Common myeloid progenitor, CD34-positive (primary cell): Measurements from ENCODE around the gene CYP2S1.
A peak's percentile ranks its signal among the peaks of the same experiment; 100 is the strongest.
"Not testable (repeated sequence)": the region's sequence is repeated elsewhere in the genome, so short reads cannot be mapped to it uniquely, and the experiment has no call there.

Experiments used
- CTCF ChIA-PET: fragments of 350-600 bp; sonication (Branson Sonifier 250); formaldehyde crosslinking; loops from one replicate; lab custom pipeline; 2021; ENCODE audit warnings: antibody characterized with exemption; lab: Charles Lee
- POLR2A ChIA-PET: fragments of 350-600 bp; sonication (Branson Sonifier 250); formaldehyde crosslinking; loops from one replicate; lab custom pipeline; 2021; ENCODE audit warnings: antibody characterized with exemption; lab: Charles Lee
- DNase-seq, 3 donors: peaks; one replicate each; pipeline versions ENCODE4 v3.0.0 to v3.0.0-alpha.2; 2013
- H3K27ac ChIP-seq, 2 experiments: 1 replicate in 1 of 2; 2 replicates in 1 of 2; pipeline ENCODE4 v1.7.0; 2013; ENCODE audit warnings: inconsistent platforms in 2 of 2, low read length in 2 of 2, mild to moderate bottlenecking in 2 of 2, low read depth in 1 of 2, moderate library complexity in 1 of 2; ENCODE audit not compliant: severe bottlenecking in 2 of 2, insufficient read depth in 1 of 2, poor library complexity in 1 of 2
- H3K27me3 ChIP-seq, 5 experiments: replicated peaks in 2 of 5; 1 replicate in 3 of 5; 2 replicates in 2 of 5; pipeline versions ENCODE4 v1.6.1 to v1.7.0; 2013; ENCODE audit warnings: low read length in 4 of 5, mild to moderate bottlenecking in 2 of 5, moderate library complexity in 2 of 5, inconsistent platforms in 1 of 5; ENCODE audit not compliant: insufficient read depth in 5 of 5, control insufficient read depth in 4 of 5
- H3K36me3 ChIP-seq, 4 experiments: 1 replicate in 2 of 4; 2 replicates in 2 of 4; pipeline versions ENCODE4 v1.6.1 to v1.7.0; 2013; ENCODE audit warnings: low read length in 3 of 4, control low read depth in 1 of 4, mild to moderate bottlenecking in 1 of 4; ENCODE audit not compliant: control insufficient read depth in 4 of 4, insufficient read depth in 4 of 4
- H3K4me1 ChIP-seq, 4 experiments: 1 replicate in 3 of 4; 2 replicates in 1 of 4; pipeline versions ENCODE4 v1.6.1 to v1.7.1; 2013; ENCODE audit warnings: low read length in 3 of 4, mild to moderate bottlenecking in 3 of 4, control low read depth in 1 of 4, inconsistent platforms in 1 of 4, moderate library complexity in 1 of 4; ENCODE audit not compliant: control insufficient read depth in 4 of 4, insufficient read depth in 4 of 4; ENCODE audit errors: control extremely low read depth in 1 of 4
- H3K4me3 ChIP-seq, 7 experiments: 1 replicate in 4 of 7; 2 replicates in 3 of 7; pipeline versions ENCODE4 v1.5.1 to v1.7.0; 2013; ENCODE audit warnings: mild to moderate bottlenecking in 7 of 7, low read length in 6 of 7, moderate library complexity in 6 of 7, inconsistent platforms in 2 of 7, low read depth in 2 of 7, control low read depth in 1 of 7; ENCODE audit not compliant: insufficient read depth in 4 of 7, control insufficient read depth in 1 of 7; ENCODE audit errors: extremely low read depth in 1 of 7
- H3K9me3 ChIP-seq, 5 experiments: 1 replicate in 4 of 5; 2 replicates in 1 of 5; pipeline versions ENCODE4 v1.6.1 to v1.7.1; 2013; ENCODE audit warnings: low read length in 4 of 5, mild to moderate bottlenecking in 2 of 5, inconsistent platforms in 1 of 5, low read depth in 1 of 5, moderate library complexity in 1 of 5; ENCODE audit not compliant: control insufficient read depth in 4 of 5, insufficient read depth in 2 of 5; ENCODE audit errors: control extremely low read depth in 1 of 5
- WGBS: methylation state at CpG from one replicate; pipeline ENCODE4 v1.1.5; 2013; ENCODE audit not compliant: insufficient coverage; 5-methylcytosine and 5-hydroxymethylcytosine counted together

Gene CYP2S1

DNA sequence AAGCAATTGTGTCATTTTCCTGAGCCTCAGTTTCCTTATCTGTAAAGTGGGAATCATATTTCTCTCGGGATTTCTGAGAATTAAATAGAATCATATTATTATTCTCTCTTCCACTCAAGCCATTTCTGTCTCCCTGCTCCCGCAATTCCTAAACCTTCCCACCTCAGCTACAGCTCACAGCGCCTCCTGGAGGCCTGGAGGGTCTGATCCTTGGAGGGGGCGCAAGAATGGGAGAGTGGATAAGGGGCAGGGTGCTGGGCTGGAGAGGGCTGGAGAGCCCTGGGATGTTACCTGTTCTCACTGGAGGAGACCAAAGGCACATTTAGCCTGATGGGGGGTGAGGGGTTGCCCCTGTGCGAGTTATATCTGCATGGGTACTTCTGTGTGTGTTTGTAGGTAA is 31.1 kb upstream of the CYP2S1 start:
- 100% methylated on average over 1 of the region's 5 CpGs for WGBS
- CTCF ChIA-PET: no interaction called here
- Histone ChIP-seq H3K27me3 (no peaks in the 10 kb centered on the region), H3K4me3 (no peak overlapping the region), H3K4me1 (no peaks in the 10 kb centered on the region), H3K9me3 (no peaks in the 10 kb centered on the region), H3K27ac (no peak overlapping the region), H3K36me3 (no peaks in the 10 kb centered on the region)
- POLR2A ChIA-PET: interaction anchor here (0.7 kb wide), 1 partner anchor 18 kb away, joined by 3 read pairs; no protein-coding TSS in a partner anchor
- no peak for DNase-seq

DNA sequence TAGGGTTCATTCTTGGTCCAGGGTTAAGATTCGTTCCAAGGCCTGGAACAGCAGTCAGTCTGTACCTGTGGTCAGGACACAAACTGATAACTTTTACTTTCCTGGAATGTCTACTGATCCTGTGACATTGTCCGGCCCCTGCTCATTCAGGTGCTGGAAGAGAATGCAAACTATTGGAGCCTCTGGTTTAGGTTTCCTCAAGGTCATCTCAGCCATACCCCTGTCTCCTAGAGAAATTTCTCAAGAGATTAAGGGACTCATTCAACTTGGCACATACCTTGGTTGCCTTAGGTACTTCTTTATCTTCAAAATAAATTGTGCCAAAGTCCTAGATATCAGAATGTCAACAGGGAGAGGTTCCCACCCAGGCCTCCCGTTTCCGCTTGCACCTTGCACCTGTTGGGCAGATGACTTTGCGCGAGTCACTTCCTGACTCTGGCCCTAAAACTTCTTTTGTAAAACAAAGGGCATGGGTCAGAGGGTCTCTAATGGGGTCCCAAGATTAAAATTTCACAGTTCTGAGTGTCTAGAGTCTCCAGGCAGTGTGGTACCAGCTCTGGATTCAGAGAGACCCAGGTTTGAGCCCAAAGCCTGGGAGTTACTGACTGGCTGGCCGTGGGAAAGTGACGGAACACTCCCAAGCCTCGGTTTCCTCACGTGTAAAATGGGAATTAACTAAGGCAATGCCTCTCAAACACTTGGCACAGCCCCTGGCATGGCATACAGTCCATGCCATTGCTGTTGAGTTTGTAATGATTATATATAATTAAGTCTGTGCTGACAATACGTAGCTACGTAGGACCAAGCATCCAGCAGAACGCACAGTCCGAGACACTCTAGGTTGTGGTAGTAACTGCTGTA is 25.8 kb upstream of the CYP2S1 start:
- ChIA-PET POLR2A (no interaction called here), CTCF (interaction anchor here (0.7 kb wide), 1 partner anchor 25 kb away, joined by 3 read pairs; no protein-coding TSS in a partner anchor)
- Histone ChIP-seq H3K27me3 (no peaks in the 10 kb centered on the region), H3K36me3 (no peaks in the 10 kb centered on the region), H3K4me1 (no peaks in the 10 kb centered on the region), H3K4me3 (no peak overlapping the region), H3K27ac (no peak overlapping the region), H3K9me3 (no peaks in the 10 kb centered on the region)
- DNase-seq: no peak
- 95% methylated on average over 13 of the region's 14 CpGs for WGBS

DNA sequence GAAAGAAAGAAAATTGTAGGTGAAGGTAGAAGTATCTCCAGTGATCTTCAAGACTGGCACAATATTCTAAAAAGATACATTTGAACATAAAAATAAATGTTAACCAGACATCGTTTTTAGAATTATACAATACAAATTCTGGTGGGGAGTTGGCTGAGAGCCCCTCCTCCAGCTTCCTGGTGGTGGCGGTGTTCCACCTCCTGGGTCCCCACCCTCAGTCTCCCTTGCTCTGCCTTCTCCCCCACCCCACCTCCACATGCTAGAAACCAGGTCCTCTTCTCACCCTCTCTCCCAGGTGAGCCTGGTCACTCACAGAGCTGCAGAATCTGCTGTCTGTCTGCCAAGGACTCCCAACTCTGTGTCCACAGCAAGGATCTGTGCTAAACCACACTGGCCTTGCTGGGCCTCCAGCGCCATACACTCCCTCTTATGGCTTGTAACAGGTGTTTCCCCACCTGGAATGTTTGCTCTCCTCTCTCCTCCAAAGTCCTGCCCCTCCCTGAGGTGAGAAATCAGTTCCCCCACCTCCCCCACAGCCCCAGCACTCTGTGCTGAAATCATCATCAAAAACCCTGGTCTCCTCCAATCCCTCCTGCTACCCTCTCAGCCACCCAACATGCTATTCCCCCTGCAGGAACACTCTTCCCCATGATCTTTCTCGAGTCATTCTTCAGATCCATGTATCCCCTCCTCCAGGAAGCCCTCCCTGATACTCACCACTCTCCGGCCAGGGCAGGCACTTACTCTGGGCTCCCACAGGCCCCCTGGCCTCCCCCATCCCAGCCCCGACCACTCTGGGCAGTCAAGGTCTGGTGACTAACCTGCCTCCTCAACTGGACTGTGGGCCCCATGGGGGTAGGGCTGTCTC is 20.5 kb upstream of the CYP2S1 start:
- H3K4me1 ChIP-seq: peaks cover 0 to 19% (median 16%) of the 10 kb centered on the region in 4 experiments
- ChIA-PET POLR2A (no interaction called here), CTCF (no interaction called here)
- no peaks in the 10 kb centered on the region for H3K36me3 ChIP-seq
- H3K27me3 ChIP-seq: no peaks in the 10 kb centered on the region
- H3K27ac ChIP-seq: no peak overlapping the region
- WGBS: 100% methylated on average over 4 of the region's 6 CpGs
- no peak overlapping the region for H3K4me3 ChIP-seq
- no peaks in the 10 kb centered on the region for H3K9me3 ChIP-seq
- DNase-seq: no peak

DNA sequence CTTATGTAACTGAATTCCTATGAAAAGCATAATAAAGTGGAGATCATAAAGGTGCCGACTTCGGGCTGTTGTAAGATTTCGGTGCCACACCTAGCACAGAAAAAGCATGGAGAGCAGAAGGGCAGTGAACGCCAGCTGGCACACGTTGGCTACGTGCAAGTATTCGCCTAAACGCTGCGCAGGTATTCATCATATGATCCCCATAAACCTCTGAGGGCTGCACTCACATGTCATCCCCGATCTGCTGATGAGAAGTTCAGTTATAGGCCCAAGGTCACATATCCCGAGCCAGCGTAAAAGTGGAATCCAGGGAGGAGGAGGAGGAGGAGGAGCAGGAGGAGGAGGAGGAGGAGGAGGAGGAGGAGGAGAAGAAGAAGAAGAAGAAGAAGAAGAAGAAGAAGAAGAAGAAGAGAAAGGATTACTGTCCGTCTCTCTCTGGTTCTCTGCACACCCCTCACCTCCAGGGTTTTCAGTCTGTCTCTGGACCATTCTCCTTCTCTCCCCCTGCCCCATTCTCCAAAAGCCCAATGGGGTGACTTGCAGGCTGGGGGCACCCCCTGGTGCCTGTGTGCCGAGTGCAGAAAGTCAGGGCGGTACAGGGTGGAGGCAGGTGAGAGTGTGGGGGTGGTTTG is 18.6 kb upstream of the CYP2S1 start:
- peaks cover 0 to 19% (median 16%) of the 10 kb centered on the region in 4 experiments for H3K4me1 ChIP-seq
- no peaks in the 10 kb centered on the region for H3K27me3 ChIP-seq
- H3K36me3 ChIP-seq: no peaks in the 10 kb centered on the region
- no peak overlapping the region for H3K4me3 ChIP-seq
- no peak overlapping the region for H3K27ac ChIP-seq
- WGBS: 94% methylated on average over 7 of the region's 15 CpGs
- H3K9me3 ChIP-seq: no peaks in the 10 kb centered on the region
- CTCF ChIA-PET: interaction anchor here (1.2 kb wide), 1 partner anchor 12 kb away, joined by 3 read pairs; no protein-coding TSS in a partner anchor
- DNase-seq: no peak
- POLR2A ChIA-PET: no interaction called here

DNA sequence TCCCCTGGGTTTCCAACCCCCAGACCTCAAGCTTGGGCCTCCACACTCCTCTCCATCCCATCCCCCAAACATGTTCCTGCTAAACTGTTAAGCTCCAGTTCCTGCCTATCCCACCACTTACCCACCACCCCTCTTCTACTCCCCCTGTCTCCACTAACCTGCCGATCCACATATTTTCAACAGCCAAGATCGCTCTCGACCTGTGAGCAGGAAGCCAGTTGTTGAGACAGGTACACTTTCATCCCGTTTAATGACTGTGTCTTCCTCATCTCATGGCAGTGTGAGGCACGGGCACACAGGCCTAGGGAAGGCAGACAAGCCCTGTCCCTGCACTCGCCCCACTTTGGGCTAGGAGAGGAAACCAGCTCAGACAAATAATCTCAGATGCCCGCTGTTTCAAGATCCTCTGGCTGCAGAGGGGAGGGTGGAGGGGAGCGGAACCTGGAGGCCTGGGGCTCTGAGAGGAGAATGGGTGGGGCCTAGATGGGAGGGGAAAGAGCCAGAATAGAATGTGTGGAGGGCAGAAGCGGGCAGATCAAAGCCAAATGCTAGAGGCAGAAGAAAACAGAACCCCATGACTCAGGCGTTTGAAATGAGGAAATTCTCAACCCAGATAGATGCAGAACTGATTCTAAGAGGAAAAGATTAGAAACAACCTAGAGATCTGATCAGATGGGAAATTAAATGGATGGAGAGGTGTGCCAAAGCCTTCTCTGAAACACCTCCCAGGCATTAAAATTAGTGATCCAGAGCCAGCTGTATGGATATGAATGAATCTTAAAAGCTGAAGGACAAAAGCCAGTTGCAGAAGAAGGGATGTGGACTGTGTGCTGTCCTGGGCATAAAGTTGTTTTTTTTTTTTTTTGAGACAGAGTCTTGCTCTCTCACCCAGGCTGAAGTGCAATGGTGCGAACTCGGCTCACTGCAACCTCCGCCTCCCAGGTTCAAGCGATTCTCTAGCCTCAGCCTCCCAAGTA is 16.9 kb upstream of the CYP2S1 start:
- H3K4me3 ChIP-seq: peak overlapping the region in 1 of 7 experiments; percentile 7
- no peaks in the 10 kb centered on the region for H3K36me3 ChIP-seq
- peaks cover 0 to 19% (median 16%) of the 10 kb centered on the region in 4 experiments for H3K4me1 ChIP-seq
- no peaks in the 10 kb centered on the region for H3K9me3 ChIP-seq
- peak; percentile 88 to 97 (median 96) for DNase-seq
- CTCF ChIA-PET: interaction anchor here (1.2 kb wide), 1 partner anchor 13 kb away, joined by 3 read pairs; no protein-coding TSS in a partner anchor
- H3K27ac ChIP-seq: no peak overlapping the region
- no peaks in the 10 kb centered on the region for H3K27me3 ChIP-seq
- 16% methylated on average over 13 of the region's 14 CpGs for WGBS
- POLR2A ChIA-PET: no interaction called here

DNA sequence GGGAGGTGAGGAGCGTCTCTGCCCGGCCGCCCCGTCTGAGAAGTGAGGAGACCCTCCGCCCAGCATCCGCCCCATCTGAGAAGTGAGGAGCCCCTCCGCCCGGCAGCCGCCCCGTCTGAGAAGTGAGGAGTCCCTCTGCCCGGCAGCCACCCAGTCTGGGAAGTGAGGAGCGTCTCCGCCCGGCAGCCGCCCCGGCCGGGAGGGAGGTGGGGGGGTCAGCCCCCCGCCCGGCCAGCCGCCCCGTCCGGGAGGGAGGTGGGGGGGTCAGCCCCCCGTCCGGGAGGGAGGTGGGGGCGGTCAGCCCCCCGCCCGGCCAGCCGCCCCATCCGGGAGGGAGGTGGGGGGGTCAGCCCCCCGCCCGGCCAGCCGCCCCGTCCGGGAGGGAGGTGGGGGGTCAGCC is 12.8 kb upstream of the CYP2S1 start:
- H3K27ac ChIP-seq, H3K27me3 ChIP-seq, POLR2A ChIA-PET, H3K36me3 ChIP-seq, CTCF ChIA-PET, H3K4me3 ChIP-seq, DNase-seq, H3K9me3 ChIP-seq: not testable (repeated sequence)
- no CpG with 5 or more reads among the region's 34 CpGs for WGBS
- H3K4me1 ChIP-seq: peaks cover 0 to 19% (median 16%) of the 10 kb centered on the region in 4 experiments
